GM12801 (cell line): Measurements from ENCODE around the gene CARMIL1.

Experiments
- CTCF ChIP-seq: IDR thresholded peaks from one replicate; pipeline ENCODE4 v1.5.1; 2011; ENCODE audit warnings: control low read depth; ENCODE audit not compliant: insufficient read length; ENCODE audit errors: extremely low read depth

Gene CARMIL1

DNA sequence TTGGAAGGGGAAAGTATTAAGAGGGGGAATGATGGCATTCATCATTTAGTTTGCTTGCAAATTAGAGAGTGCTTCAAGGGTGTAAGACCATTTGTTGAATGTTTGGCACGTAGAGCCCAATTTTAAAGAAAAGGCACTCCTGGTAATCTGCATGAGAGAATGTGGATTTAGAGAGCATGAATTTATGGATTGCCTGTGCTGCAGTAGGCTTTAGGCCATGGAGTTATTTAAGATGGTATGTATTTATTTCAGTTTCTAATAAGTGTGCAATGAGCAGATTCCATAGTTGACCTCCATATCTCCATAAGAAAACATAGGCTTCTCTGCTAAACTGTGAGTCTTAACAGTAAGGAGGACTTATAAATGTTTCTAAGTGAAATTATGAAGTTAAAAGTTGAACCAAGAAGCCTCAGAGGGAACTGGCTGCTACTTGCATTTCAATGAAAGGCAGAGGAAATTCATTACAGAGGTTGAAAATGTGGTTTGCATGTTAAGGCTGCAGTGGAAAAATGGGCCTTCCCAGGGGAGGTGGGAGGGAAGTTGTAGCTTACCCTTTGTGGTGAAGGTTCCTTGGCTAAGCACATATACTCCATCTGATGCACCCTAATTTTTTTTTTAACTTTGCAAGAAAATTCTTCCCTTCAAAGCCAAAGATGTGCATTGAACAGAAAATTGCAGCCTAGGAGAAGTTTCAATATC is 134.2 kb downstream of the CARMIL1 start:
- TF ChIP-seq CTCF, result no peak

- no peak for TF ChIP-seq CTCF
Measured at GRCh38 chr6:25414168-25414567, 135.0 kb downstream of the CARMIL1 start.

DNA sequence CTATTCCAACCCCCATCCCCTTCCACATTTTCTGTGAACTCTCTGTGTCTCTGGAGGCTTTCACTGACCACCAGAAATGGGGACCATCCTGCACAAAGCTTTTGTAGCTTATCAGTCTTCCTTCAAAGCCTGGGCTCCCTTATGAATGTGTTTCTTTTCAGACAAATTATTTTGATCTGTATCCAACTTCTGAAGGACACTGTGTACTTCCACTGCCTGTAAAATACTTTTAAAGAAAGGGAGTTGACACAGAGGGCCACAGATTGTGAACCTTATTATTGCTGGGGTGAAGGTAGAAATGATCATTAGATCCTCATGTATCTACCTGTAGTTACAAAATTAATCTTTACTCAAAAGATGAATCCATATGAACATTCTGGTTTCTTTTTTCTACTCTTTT is 135.6 kb downstream of the CARMIL1 start:
- TF ChIP-seq CTCF, result no peak

- TF ChIP-seq CTCF, result no peak
Measured at GRCh38 chr6:25415274-25415673, 136.1 kb downstream of the CARMIL1 start.

DNA sequence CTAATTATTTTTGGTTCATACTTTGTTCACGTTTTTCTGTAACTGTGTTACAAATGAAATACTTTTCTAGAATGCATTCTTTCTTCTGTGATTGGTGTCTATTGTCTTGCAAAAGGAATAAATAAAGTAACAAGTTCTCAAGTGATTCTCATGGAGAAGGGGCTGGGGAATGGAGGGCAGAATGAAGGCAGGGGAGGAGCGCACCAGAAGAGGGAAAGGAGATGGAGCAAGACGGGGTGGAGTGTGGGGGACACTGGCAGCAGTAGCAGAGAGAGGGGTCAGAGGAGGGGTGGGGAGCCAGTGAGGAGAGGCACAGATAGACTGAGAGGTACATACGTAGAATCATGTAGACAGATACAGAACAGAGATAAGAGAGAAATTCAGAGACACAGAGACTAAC is 136.5 kb downstream of the CARMIL1 start:
- TF ChIP-seq CTCF, result no peak

DNA sequence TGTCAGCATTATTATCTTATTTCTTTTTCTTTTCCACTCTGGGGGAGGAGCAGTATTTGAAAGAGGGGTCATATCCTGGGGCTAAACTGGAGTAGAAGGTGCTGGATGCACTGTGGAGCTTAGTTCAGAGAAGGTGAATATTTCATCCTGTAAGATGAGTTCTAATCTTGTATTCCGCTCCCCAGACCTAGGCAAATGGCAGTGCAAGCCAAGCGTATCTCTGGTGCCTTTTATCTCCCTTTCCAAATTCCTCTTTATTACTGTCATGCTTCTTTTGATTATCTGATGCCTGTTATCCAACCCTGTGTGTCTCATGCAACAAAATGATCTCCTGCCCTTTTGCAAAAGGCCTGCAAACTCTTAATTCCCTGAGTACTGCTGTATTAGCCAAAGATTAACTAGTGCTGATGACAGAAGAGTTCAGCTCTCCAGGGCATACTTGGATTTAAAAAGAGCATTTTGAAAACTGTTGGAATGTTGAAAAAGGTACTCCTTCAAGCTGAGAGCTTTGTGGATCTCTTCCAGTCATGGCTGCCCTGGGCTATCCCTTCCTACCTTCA is 138.0 kb downstream of the CARMIL1 start:
- TF ChIP-seq CTCF, result no peak

GRCh38 chr6:25418454-25419052 is 139.4 kb downstream of the CARMIL1 start:
- TF ChIP-seq CTCF, result no peak
